HL-60 (cell line): Measurements from ENCODE around the gene SMTNL1.

ENCODE experiments used
- DNase-seq, 2 experiments: peaks; one replicate each; pipeline ENCODE4 v3.0.0-alpha.2; 2010 to 2020; ENCODE audit warnings: low read depth in 1 of 2, low spot score in 1 of 2
- H3K27ac ChIP-seq: fragments of 250-450 bp; sonication (Bioruptor Pico); replicated peaks from 2 replicates; pipeline ENCODE4 v1.5.1; 2020; ENCODE audit warnings: mild to moderate bottlenecking, moderate library complexity
- H3K27me3 ChIP-seq: fragments of 250-450 bp; sonication (Bioruptor Pico); 2 replicates; pipeline ENCODE4 v1.5.1; 2021; ENCODE audit warnings: mild to moderate bottlenecking, moderate library complexity; ENCODE audit not compliant: insufficient read depth, poor library complexity, severe bottlenecking
- H3K4me3 ChIP-seq: replicated peaks from 2 replicates; pipeline ENCODE4 v1.5.1; 2011; ENCODE audit warnings: mild to moderate bottlenecking, control low read depth, low read length; ENCODE audit not compliant: insufficient read depth
- GABPA ChIP-seq: IDR thresholded peaks from 2 replicates; pipeline ENCODE4 v1.6.1; 2012; ENCODE audit warnings: low read depth
- POLR2AphosphoS5 ChIP-seq: IDR thresholded peaks from 2 replicates; pipeline ENCODE4 v1.6.1; 2012; ENCODE audit warnings: low read depth
- REST ChIP-seq: IDR thresholded peaks from 2 replicates; pipeline ENCODE4 v1.6.1; 2012; ENCODE audit warnings: low read depth; ENCODE audit not compliant: insufficient replicate concordance
- SPI1 ChIP-seq: IDR thresholded peaks from 2 replicates; pipeline ENCODE4 v1.6.1; 2012; ENCODE audit warnings: low read depth, mild to moderate bottlenecking, borderline replicate concordance
- TF ChIP-seq, protein P1 (sequence below): IDR thresholded peaks from one replicate; pipeline ENCODE4 v1.5.1; 2011; ENCODE audit warnings: low read length, control low read depth, inconsistent platforms; ENCODE audit not compliant: insufficient read depth

The SMTNL1 gene

DNA sequence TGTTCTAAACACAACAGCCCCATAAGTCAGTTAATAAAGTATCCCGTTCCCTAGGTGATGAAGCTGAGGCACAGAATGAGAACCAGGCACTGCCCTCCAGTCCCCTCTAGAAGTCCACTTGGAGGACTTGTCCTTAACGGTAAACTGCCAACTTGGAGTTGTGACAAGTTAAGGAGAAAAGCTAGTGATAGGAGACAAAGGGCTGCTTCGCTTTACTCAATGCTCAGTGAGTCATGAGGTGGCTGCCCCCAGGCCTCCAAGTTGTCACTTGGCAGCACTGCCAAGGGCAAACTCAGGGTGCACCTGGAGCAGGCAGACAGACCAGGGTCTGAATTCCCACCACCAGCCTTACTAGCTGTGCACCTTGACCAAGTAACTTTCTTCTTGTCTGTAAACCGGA, 35.4 kb upstream of the SMTNL1 start:
- TF ChIP-seq, protein P1, sequence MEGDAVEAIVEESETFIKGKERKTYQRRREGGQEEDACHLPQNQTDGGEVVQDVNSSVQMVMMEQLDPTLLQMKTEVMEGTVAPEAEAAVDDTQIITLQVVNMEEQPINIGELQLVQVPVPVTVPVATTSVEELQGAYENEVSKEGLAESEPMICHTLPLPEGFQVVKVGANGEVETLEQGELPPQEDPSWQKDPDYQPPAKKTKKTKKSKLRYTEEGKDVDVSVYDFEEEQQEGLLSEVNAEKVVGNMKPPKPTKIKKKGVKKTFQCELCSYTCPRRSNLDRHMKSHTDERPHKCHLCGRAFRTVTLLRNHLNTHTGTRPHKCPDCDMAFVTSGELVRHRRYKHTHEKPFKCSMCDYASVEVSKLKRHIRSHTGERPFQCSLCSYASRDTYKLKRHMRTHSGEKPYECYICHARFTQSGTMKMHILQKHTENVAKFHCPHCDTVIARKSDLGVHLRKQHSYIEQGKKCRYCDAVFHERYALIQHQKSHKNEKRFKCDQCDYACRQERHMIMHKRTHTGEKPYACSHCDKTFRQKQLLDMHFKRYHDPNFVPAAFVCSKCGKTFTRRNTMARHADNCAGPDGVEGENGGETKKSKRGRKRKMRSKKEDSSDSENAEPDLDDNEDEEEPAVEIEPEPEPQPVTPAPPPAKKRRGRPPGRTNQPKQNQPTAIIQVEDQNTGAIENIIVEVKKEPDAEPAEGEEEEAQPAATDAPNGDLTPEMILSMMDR: no peak
- TF ChIP-seq SPI1 (no peak), REST (no peak), POLR2AphosphoS5 (no peak), GABPA (no peak)

GRCh38 chr11:57502376-57502775, 35.0 kb upstream of the SMTNL1 start:
- H3K27me3 ChIP-seq: no peaks in the 10 kb centered on the region
- no peak for DNase-seq
- no peak overlapping the region for H3K4me3 ChIP-seq
- TF ChIP-seq GABPA (no peak), POLR2AphosphoS5 (no peak)
- H3K27ac ChIP-seq: no peak overlapping the region

More for the DNA sequence above, 35.4 kb upstream of the SMTNL1 start:
- H3K27ac ChIP-seq: no peak overlapping the region
- no peak for DNase-seq
- no peaks in the 10 kb centered on the region for H3K27me3 ChIP-seq
- no peak overlapping the region for H3K4me3 ChIP-seq

DNA sequence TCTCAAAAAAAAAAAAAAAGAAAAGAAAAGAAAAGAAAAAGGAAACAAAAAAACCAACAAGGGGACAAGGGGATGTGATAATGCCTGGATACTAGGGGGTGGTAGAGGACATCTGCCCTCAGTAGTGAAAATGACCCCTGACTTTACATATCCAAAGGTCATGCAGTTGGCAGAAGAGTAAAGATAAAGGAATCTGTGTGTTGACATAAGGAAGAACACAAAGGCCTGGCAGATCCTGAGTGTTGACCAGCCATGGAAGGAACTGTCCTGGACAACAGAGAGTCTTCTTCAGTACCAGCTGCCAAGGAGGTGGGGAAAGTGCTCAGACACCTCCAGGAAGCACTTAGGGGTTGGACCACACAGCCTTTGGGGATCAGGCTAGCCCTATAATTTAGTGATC, 34.5 kb upstream of the SMTNL1 start:
- H3K27ac ChIP-seq: no peak overlapping the region
- no peak for DNase-seq
- TF ChIP-seq POLR2AphosphoS5 (no peak), GABPA (no peak), REST (no peak), SPI1 (no peak)
- TF ChIP-seq, protein P1: no peak
- H3K4me3 ChIP-seq: no peak overlapping the region
- no peaks in the 10 kb centered on the region for H3K27me3 ChIP-seq

GRCh38 chr11:57504511-57504910, 32.9 kb upstream of the SMTNL1 start:
- no peak overlapping the region for H3K27ac ChIP-seq
- DNase-seq: no peak
- no peak for TF ChIP-seq GABPA
- TF ChIP-seq POLR2AphosphoS5: no peak
- no peak for TF ChIP-seq REST
- TF ChIP-seq SPI1: no peak
- TF ChIP-seq, protein P1: no peak

More at GRCh38 chr11:57504511-57504910, 32.9 kb upstream of the SMTNL1 start:
- H3K27me3 ChIP-seq: no peaks in the 10 kb centered on the region
- no peak overlapping the region for H3K4me3 ChIP-seq
